Activated naive CD8-positive, alpha-beta T cell treated with anti-CD3 and anti-CD28 coated beads, Interleukin-2, amount 50 U/mL, for 24 hours (primary cell): ENCODE data around the gene AJAP1.

ENCODE experiments used
- ATAC-seq: fragments of 150-1000 bp; cut with Tn5 transposase; one replicate; pipeline ENCODE4 v1.10.0; 2021
- DNase-seq: peaks from one replicate; pipeline ENCODE4 v3.0.0; 2021
- H3K27ac Mint-ChIP-seq: one replicate; pipeline ENCODE4 v1.8.0; 2021; ENCODE audit warnings: mild to moderate bottlenecking, mixed read lengths
- H3K27me3 Mint-ChIP-seq: one replicate; pipeline ENCODE4 v1.8.0; 2021; ENCODE audit warnings: mixed read lengths
- H3K36me3 Mint-ChIP-seq: one replicate; pipeline ENCODE4 v1.8.0; 2021; ENCODE audit warnings: low read depth, mixed read lengths
- H3K4me1 Mint-ChIP-seq: one replicate; pipeline ENCODE4 v1.8.0; 2021; ENCODE audit warnings: mixed read lengths
- H3K4me3 Mint-ChIP-seq: one replicate; pipeline ENCODE4 v1.8.0; 2021; ENCODE audit warnings: mild to moderate bottlenecking, moderate library complexity, mixed read lengths
- H3K9me3 Mint-ChIP-seq: one replicate; pipeline ENCODE4 v1.8.0; 2021; ENCODE audit warnings: mixed read lengths

Gene AJAP1

DNA sequence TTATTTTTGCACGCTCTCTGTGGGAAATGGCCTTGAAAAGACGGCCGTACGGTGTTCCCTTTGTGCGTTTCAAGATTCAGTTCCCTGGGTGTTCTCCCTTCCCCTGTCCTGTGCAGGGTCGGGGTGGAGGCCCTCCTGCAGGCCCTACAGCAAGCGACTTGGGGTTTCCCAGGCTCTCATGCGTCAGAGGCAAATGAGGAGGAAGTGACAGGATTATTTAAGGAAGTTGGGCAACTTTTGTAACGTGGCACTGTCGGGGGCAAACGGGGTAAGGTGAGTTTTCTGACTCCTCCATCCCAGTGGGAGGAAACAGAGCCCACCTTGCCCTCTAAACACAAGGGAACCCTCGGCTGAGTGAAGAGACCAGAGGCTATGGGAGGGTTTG, 16.1 kb upstream of the AJAP1 start:
- no peaks in the 10 kb centered on the region for H3K36me3 Mint-ChIP-seq
- H3K27me3 Mint-ChIP-seq, result peaks cover 10% of the 10 kb centered on the region
- DNase-seq (no peak), ATAC-seq (no peak)
- H3K4me3 Mint-ChIP-seq, result no peak overlapping the region
- no peaks in the 10 kb centered on the region for H3K4me1 Mint-ChIP-seq
- no peaks in the 10 kb centered on the region for H3K9me3 Mint-ChIP-seq
- H3K27ac Mint-ChIP-seq, result no peak overlapping the region

DNA sequence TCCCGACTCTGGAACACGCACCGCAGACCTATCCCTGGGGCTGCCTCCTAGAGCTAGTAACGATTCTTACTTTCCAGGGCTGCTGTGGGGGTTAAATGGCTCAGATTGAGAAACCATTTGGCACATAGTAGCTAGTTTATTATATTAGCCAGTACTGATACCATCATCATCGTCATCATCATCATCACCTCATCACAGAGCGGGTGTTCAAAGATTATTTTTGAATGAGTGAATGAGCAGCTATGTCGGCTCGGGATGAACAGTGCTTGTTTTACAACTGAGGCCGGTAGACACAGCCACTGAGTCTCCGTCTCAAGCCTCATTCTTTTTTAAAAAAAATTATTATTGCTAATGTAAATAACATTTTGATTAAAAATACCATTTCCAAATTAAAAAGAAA, 13.5 kb upstream of the AJAP1 start:
- Mint-ChIP-seq H3K4me3 (no peak overlapping the region), H3K27ac (no peak overlapping the region), H3K9me3 (no peaks in the 10 kb centered on the region), H3K36me3 (no peaks in the 10 kb centered on the region), H3K27me3 (peaks cover 13% of the 10 kb centered on the region), H3K4me1 (no peaks in the 10 kb centered on the region)
- ATAC-seq (no peak), DNase-seq (no peak)

DNA sequence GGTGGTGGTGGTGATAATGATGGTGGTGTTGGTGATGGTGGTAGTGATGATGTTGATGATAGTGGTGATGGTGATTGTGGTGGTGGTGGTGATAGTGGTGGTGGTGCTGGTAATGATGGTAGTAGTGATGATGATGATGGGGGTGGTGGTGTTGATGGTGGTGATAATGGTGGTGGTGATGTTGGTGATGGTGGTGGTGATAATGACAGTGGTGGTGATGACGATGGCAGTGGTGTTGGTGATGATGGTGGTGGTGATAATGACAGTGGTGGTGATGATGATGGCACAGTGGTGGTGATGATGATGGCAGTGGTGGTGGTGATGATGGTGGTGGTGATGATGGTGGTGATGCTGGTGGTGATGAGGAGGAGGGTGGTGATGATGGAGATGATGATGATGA, 7.0 kb upstream of the AJAP1 start:
- Mint-ChIP-seq H3K9me3 (no peaks in the 10 kb centered on the region), H3K27me3 (peaks cover 13% of the 10 kb centered on the region), H3K4me1 (no peaks in the 10 kb centered on the region), H3K4me3 (no peak overlapping the region), H3K27ac (no peak overlapping the region), H3K36me3 (no peaks in the 10 kb centered on the region)
- ATAC-seq, result no peak
- DNase-seq, result no peak

DNA sequence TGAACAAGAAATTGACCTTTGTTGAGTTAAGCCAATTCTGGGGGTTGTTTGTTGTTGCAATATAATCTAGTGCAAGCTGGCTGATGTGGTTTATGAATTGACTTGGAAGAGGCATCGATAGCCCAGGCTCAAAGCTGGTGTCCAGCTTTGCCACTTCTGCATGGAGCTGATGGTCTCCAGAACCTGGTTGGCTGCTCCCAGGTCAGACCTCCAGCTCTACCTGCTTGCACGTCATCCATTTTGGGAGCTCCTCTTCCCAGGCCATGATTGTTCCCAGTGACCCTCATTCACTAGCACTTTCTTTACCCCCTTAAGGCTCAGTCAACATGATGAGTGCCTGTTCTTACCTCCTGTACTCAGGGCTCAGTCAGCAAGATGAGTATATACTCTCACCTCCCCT, 5.8 kb upstream of the AJAP1 start:
- Mint-ChIP-seq H3K9me3 (no peaks in the 10 kb centered on the region), H3K4me1 (no peaks in the 10 kb centered on the region), H3K27me3 (peaks cover 20% of the 10 kb centered on the region), H3K4me3 (no peak overlapping the region), H3K36me3 (no peaks in the 10 kb centered on the region), H3K27ac (no peak overlapping the region)
- ATAC-seq, result no peak
- no peak for DNase-seq

DNA sequence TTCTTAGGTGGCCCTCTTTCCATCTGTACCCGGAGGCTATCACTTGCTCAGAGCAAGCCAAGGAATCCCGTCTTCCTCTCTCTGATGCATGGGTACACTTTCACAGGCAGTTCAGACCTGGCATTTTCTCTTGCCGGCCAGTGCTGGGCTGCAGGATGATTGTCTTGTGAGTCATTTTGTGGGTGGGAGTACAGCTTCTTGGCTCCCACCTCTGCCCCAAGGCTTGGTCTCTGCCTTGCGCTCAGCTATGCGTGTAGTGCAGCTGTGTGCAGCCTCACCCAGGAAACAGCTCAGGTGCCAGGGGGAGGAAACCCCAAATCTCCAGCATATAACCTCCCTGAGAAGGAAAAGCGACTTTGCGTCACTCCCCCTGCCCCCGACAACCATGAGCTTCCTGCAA, 3.9 kb upstream of the AJAP1 start:
- H3K36me3 Mint-ChIP-seq, result no peaks in the 10 kb centered on the region

DNA sequence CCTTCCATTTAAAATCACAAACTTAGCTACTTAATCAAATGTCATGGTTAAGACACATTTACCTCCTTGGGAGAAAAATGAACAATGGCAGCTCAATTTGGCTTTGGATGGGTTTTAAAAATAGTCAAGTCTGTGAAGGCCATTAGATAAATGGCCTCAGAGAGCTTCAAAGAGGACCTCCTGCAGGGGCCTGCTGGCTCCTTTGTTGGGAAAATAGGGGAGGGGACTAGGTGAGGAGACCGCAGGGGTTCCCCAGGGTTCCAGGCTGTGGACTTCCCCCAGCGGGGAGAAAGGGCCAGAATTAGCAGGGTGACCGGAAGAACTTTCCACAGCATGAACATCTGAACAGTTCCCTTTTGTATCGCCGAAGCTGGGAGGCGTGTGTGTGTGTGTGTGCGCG, 3.4 kb upstream of the AJAP1 start:
- no peak for DNase-seq
- Mint-ChIP-seq H3K27me3 (peaks cover 21% of the 10 kb centered on the region), H3K36me3 (no peaks in the 10 kb centered on the region), H3K27ac (no peak overlapping the region), H3K4me3 (no peak overlapping the region), H3K4me1 (no peaks in the 10 kb centered on the region), H3K9me3 (no peaks in the 10 kb centered on the region)
- ATAC-seq, result no peak

More for the DNA sequence above, 3.9 kb upstream of the AJAP1 start:
- Mint-ChIP-seq H3K27ac (no peak overlapping the region), H3K4me3 (no peak overlapping the region), H3K27me3 (peaks cover 21% of the 10 kb centered on the region), H3K9me3 (no peaks in the 10 kb centered on the region), H3K4me1 (no peaks in the 10 kb centered on the region)
- ATAC-seq, result no peak
- DNase-seq, result no peak

DNA sequence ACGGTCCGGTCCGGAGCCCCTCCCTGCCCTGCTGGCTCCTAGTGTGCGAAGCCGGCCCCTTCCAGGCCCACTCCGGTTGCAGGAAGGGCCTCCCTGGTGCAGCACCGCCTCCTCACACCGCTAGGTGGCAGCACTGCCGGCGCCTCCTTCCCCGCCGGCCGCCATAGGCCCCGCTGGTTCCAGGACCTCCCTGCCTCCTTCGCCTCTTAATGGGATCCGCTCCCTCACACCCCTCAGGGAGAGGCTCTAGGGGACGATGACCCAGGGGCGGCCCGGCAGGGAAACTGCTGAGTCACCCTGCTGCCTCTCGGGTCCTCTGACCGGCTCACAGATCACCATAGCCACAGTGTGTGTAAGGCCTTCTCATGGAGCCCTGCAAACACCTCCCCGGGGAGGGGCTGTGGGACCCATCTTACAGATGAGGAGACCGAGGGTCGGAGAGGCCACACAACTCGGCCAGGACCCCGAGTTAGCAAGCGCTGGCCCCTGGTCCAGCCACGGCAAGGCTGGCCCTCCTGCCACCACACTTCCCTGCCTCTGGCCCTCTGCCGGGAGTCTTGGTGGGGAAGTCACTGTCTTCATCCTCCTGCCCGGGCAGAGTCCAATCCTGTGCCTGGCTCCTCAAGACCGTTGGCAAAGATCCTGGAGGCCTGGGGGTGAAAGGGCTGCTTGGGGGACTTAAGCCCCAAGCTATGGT, 1.6 kb upstream of the AJAP1 start:
- H3K27me3 Mint-ChIP-seq, result peaks cover 37% of the 10 kb centered on the region
- no peaks in the 10 kb centered on the region for H3K36me3 Mint-ChIP-seq
- no peak overlapping the region for H3K4me3 Mint-ChIP-seq
- H3K9me3 Mint-ChIP-seq, result no peaks in the 10 kb centered on the region
- ATAC-seq (peak; percentile 64), DNase-seq (peak; percentile 77)
- H3K4me1 Mint-ChIP-seq, result no peaks in the 10 kb centered on the region
- H3K27ac Mint-ChIP-seq, result no peak overlapping the region

DNA sequence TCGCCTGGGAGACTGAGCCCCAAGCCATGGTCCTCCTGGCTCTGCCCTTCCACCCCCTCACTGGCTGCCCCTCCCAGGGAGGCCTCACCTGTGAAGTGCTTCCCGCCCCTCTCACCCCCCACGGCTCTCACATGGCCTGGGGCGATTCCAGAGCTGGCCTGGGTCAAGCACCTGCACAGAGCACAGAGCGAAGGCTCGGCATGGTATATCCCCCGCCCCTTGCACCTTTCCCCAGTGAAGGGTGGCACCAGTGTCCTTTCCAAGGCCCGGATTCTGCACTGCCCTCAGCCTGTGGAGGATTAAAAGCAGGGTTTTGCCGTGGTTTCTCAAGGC, 1.1 kb upstream of the AJAP1 start:
- H3K4me1 Mint-ChIP-seq, result no peaks in the 10 kb centered on the region
- ATAC-seq (no peak), DNase-seq (no peak)
- H3K9me3 Mint-ChIP-seq, result no peaks in the 10 kb centered on the region
- no peak overlapping the region for H3K27ac Mint-ChIP-seq
- no peak overlapping the region for H3K4me3 Mint-ChIP-seq
- peaks cover 42% of the 10 kb centered on the region for H3K27me3 Mint-ChIP-seq
- H3K36me3 Mint-ChIP-seq, result no peaks in the 10 kb centered on the region

DNA sequence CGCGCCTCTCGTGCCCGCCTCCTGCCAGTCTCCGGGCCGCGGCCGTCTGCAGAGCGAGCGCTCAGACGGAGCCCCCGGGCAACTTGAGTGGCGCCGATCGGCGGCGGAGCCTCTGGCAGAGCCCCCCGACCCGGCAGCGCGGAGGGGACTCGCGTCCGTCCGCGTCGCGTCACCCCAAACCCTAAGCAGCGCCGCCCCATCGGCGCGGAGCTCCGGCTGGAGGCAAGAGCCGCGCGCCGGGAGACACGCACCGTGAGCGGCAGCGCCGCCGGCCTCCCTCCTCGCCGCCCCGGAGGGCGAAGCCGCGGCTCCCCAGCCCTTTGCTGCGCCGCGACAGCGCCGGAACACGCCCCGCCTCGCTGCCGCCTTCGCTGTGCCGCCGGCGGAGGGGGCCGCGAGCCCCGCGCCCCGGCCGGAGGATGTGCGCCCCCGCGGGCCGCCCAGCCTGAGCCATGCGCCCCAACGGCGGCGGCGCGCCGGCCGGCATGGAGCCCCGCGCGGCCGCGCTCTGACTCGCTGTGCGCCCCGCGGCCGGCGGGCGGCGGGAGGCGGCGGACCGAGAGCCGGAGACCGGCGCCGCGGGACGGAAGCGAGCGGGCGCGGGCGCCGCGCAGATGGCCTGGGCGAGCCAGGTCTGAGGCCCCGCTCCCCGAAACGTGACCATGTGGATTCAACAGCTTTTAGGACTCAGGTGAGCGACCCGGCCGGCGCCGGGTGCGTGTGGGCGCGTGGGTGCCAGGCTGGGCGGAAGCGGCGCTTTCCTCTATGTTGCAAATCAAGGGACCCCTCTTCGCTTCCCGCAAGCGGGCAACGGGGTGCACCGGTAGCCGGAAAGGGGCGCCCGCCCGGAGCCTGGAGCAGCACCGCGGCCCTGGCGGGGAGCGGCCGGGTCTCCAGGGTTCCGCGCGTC, 610 bp downstream of the AJAP1 start:
- Mint-ChIP-seq H3K4me3 (no peak overlapping the region), H3K9me3 (no peaks in the 10 kb centered on the region), H3K27me3 (peaks cover 55% of the 10 kb centered on the region), H3K4me1 (no peaks in the 10 kb centered on the region), H3K27ac (no peak overlapping the region), H3K36me3 (no peaks in the 10 kb centered on the region)
- DNase-seq (peak; percentile 3), ATAC-seq (no peak)

DNA sequence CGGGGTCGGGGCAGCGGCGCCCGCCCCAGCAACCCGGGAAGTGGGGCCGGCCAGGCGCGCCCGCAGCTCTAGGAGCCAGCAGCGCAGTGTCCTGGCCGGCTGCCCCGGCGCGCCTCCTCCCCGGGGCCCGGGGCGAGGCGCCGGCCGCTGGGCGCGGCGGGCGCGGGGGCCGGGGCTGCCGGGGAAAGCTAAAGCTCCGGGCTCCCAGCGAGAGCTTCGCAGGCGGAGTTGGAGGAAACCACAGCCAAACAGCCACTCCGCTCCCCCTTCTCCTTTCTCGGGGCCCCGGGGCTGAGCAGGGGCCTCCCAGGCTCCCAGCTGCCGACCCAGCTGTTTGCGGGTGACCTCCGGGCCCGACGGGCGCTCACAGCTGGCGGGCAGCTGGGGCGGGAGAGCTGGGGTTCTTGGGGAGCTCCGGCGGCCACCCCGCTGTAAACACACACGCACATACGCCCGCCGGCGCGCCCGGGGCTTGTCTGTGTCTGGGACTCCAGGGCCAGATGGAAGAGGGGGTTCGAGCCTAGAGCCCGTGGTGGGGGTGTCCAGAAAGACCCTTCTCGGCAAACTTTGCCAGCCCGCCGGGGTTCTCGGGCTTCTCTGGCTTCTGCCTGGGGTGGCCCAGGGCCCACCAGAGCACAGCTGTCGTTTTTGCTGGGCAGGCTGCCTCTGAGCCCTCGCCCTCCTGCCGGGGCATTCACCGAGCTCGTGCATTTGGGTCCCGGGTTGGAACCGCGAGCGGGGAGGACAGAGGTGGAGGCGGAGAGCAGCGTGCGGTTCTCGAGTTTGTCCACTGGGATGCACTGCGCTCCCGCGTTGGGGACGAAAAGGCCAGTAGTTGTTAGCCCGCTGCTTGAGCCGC, 1.5 kb downstream of the AJAP1 start:
- H3K4me3 Mint-ChIP-seq, result no peak overlapping the region

DNA sequence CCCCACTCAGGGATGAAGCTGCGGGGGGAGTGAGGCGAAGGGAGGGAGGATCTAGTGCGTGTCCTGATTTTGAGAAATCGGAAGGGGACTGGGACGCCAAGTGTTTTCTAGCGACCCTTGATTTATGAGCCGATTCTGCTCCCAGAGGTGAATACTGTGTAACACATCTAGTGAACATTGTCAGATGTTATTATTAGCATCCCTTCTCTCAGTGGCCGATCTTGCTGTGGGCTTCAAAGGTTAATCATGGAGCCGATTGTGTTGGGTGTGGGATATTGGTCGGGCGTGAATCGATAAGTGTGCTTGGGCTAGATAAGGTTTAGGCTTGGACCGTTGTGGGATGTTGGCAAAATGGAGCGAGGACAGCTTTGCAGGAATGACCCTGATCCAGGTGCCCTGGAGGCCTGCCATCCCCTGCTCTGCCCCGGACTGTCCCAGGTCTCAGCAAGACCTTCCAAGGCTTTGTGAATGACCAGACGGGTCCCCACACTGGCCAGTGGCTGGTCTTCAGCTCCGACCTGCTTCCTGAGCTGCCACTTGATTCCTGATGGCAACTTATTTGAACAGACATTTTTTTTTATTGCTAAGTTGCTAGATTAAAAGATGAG, 2.2 kb downstream of the AJAP1 start:
- DNase-seq, result no peak
- ATAC-seq, result no peak
- H3K27ac Mint-ChIP-seq, result no peak overlapping the region
- no peaks in the 10 kb centered on the region for H3K36me3 Mint-ChIP-seq
- no peaks in the 10 kb centered on the region for H3K9me3 Mint-ChIP-seq
- H3K4me3 Mint-ChIP-seq, result no peak overlapping the region
- H3K4me1 Mint-ChIP-seq, result peaks cover 10% of the 10 kb centered on the region
- H3K27me3 Mint-ChIP-seq, result peaks cover 46% of the 10 kb centered on the region

More for the DNA sequence above, 1.5 kb downstream of the AJAP1 start:
- Mint-ChIP-seq H3K9me3 (no peaks in the 10 kb centered on the region), H3K36me3 (no peaks in the 10 kb centered on the region), H3K27me3 (peaks cover 50% of the 10 kb centered on the region), H3K4me1 (peaks cover 8% of the 10 kb centered on the region), H3K27ac (no peak overlapping the region)
- DNase-seq (peak; percentile 27), ATAC-seq (no peak)

DNA sequence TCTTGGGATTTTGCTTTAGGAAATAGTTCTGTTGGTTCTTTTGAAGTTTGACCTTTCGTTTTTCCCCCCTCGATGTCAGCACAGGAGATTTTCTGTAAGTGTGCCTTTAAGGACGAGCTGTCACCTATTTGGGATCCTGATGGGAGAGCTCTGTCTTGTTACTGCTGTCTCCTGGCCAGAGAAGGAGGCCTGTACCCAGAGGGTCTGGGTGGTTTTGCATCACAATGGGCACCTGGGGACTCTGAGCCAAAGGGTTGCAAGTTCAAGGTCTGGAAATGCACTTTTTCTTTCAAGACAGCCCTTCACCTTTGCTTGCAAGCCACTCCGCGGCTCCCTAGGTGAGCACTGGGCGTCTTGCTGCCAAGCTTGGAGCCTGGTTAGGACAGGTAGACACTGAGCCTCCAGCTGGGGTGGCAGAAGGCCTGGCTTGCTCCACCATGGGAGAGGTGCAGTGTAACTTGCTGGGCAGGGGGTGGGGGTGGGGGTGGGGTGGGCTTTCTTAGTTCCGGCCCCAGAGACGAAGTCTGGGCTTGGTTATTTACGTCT, 2.9 kb downstream of the AJAP1 start:
- Mint-ChIP-seq H3K4me1 (peaks cover 10% of the 10 kb centered on the region), H3K27ac (no peak overlapping the region), H3K27me3 (peaks cover 50% of the 10 kb centered on the region), H3K4me3 (no peak overlapping the region), H3K36me3 (no peaks in the 10 kb centered on the region), H3K9me3 (no peaks in the 10 kb centered on the region)
- ATAC-seq, result no peak
- DNase-seq, result no peak

DNA sequence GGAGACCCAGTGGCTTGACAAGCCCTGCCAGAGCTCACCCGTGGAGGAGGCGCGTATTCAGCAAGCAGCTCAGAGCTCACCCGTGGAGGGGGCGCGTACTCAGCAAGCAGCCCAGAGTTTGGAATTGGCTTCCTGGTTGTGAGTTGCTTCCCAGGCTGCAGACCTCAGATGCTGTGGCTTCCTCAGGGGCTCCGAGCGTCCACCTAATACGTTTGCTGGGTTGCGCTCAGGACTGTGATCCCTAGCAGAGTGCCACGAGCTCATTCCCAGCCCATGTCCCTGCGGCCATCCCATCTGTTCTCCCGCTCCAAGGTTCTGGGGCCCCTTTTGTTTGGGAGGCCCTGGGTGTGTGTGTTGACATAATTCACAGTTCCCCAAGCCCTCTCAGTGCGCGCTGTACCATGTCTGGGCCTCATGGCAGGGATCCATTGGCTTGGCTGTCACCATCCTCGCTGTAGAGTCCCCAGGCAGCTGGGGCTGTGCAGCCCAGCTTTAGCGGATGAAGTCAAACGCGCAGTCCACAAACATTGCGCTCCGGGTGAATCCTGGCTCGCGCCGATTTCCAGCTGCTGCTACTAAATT, 3.6 kb downstream of the AJAP1 start:
- DNase-seq (no peak), ATAC-seq (no peak)
- Mint-ChIP-seq H3K4me3 (no peak overlapping the region), H3K27me3 (peaks cover 50% of the 10 kb centered on the region), H3K36me3 (no peaks in the 10 kb centered on the region), H3K9me3 (no peaks in the 10 kb centered on the region), H3K27ac (no peak overlapping the region), H3K4me1 (peaks cover 10% of the 10 kb centered on the region)
